Endothelial cell of umbilical vein (primary cell): ENCODE results near the gene UBE2S. TPM values are rescaled to one million over a fixed set of nuclear protein-coding genes. Genes with fewer than 3 reads are reported as not detected.

Source experiments
- BruUV-seq: library from RNA; stranded (reverse); fragments of 400-500 nt; replicated peaks from 2 replicates; lab custom pipeline; 2021; lab: Mats Ljungman, UMichigan
- CTCF ChIA-PET: fragments of 300-600, 350-600 bp; sonication (Branson Sonifier 250); formaldehyde crosslinking; loops from one replicate; lab custom pipeline; 2021; ENCODE audit warnings: antibody characterized with exemption, inconsistent platforms; lab: Charles Lee
- POLR2A ChIA-PET: fragments of 300-600, 350-600 bp; sonication (Branson Sonifier 250); formaldehyde crosslinking; loops from one replicate; lab custom pipeline; 2021; ENCODE audit warnings: antibody characterized with exemption, inconsistent platforms; lab: Charles Lee
- DNase-seq: peaks from one replicate; pipeline ENCODE4 v3.0.0-alpha.2; 2011; ENCODE audit warnings: low read depth, low spot score
- FAIRE-seq: peaks from 2 replicates; lab custom pipeline; 2011; peaks lifted over from hg19 to GRCh38; lab: Jason Lieb, UNC
- H2AFZ ChIP-seq: 2 replicates; pipeline ENCODE4 v1.6.0; 2012; ENCODE audit warnings: low read depth, low read length, control low read depth, inconsistent platforms
- H3K27ac ChIP-seq: 2 replicates; pipeline ENCODE4 v1.5.1; 2011; ENCODE audit warnings: low read depth, mild to moderate bottlenecking, control low read depth, low read length, moderate library complexity; ENCODE audit not compliant: insufficient read depth
- H3K27me3 ChIP-seq, 2 experiments: 2 replicates each; pipeline versions ENCODE4 v1.6.0 to v1.6.1; 2011; ENCODE audit warnings: low read length in 2 of 2, mixed read lengths in 1 of 2; ENCODE audit not compliant: control insufficient read depth in 2 of 2, insufficient read depth in 2 of 2
- H3K36me3 ChIP-seq, 2 experiments: 2 replicates in 1 of 2; 3 replicates in 1 of 2; pipeline ENCODE4 v1.5.1; 2011; ENCODE audit warnings: low read length in 2 of 2, mild to moderate bottlenecking in 1 of 2, moderate library complexity in 1 of 2; ENCODE audit not compliant: control insufficient read depth in 2 of 2, insufficient read depth in 2 of 2; ENCODE audit errors: extremely low read depth in 1 of 2
- H3K4me1 ChIP-seq: 3 replicates; pipeline ENCODE4 v1.5.1; 2011; ENCODE audit warnings: mild to moderate bottlenecking, low read length; ENCODE audit not compliant: control insufficient read depth, insufficient read depth; ENCODE audit errors: extremely low read depth
- H3K4me2 ChIP-seq: 2 replicates; pipeline ENCODE4 v1.6.1; 2011; ENCODE audit warnings: low read length, control low read depth, mixed read lengths; ENCODE audit not compliant: insufficient read depth
- H3K4me3 ChIP-seq, 3 experiments: fragments of 200-600 bp in 1 of 3; sonication (generic), shearing (Covaris generic) in 1 of 3; replicated peaks in 1 of 3; 2 replicates each; pipeline ENCODE4 v1.5.1; 2011 to 2016; ENCODE audit warnings: control low read depth in 3 of 3, low read length in 3 of 3, mild to moderate bottlenecking in 2 of 3, inconsistent platforms in 1 of 3, low read depth in 1 of 3, moderate library complexity in 1 of 3; ENCODE audit not compliant: insufficient read depth in 1 of 3
- H3K79me2 ChIP-seq: 2 replicates; pipeline ENCODE4 v1.6.0; 2012; ENCODE audit warnings: low read length, inconsistent platforms; ENCODE audit not compliant: control insufficient read depth, insufficient read depth
- H3K9ac ChIP-seq: replicated peaks from 2 replicates; pipeline ENCODE3; 2011; ENCODE audit warnings: low read length, control low read depth; ENCODE audit not compliant: insufficient read depth; ENCODE audit errors: extremely low read depth
- H3K9me1 ChIP-seq: replicated peaks from 3 replicates; pipeline ENCODE4 v1.6.0; 2011; ENCODE audit warnings: mild to moderate bottlenecking, low read length; ENCODE audit not compliant: control insufficient read depth, insufficient read depth; ENCODE audit errors: extremely low read depth
- H3K9me3 ChIP-seq: replicated peaks from 2 replicates; pipeline ENCODE4 v1.5.1; 2012; ENCODE audit warnings: low read length, inconsistent platforms; ENCODE audit not compliant: control insufficient read depth, insufficient read depth
- H4K20me1 ChIP-seq: replicated peaks from 2 replicates; pipeline ENCODE3; 2011; ENCODE audit warnings: mild to moderate bottlenecking, low read length; ENCODE audit not compliant: control insufficient read depth, insufficient read depth; ENCODE audit errors: extremely low read depth
- CTCF ChIP-seq, 2 donors: IDR thresholded peaks; 1 replicate in 1 of 2; 2 replicates in 1 of 2; pipeline ENCODE4 v1.5.1; 2011; ENCODE audit warnings: low read length in 2 of 2, mild to moderate bottlenecking in 2 of 2, moderate library complexity in 2 of 2, control low read depth in 1 of 2, inconsistent platforms in 1 of 2, low read depth in 1 of 2; ENCODE audit not compliant: insufficient read depth in 1 of 2; ENCODE audit errors: extremely low read depth in 1 of 2
- EZH2 ChIP-seq: IDR thresholded peaks from 2 replicates; pipeline ENCODE4 v1.6.1; 2012; ENCODE audit warnings: borderline replicate concordance, low read depth, mild to moderate bottlenecking, moderate library complexity, low read length, inconsistent platforms; ENCODE audit not compliant: severe bottlenecking
- GATA2 ChIP-seq: IDR thresholded peaks from 2 replicates; pipeline ENCODE4 v1.7.0; 2011; ENCODE audit warnings: low read depth, mild to moderate bottlenecking, moderate library complexity, mixed read lengths, low read length; ENCODE audit not compliant: insufficient read length, insufficient read depth
- JUN ChIP-seq: IDR thresholded peaks from 2 replicates; pipeline ENCODE4 v1.6.1; 2011; ENCODE audit warnings: borderline replicate concordance, low read depth; ENCODE audit not compliant: insufficient read length, insufficient read depth
- MAX ChIP-seq: IDR thresholded peaks from 2 replicates; pipeline ENCODE4 v1.6.1; 2011; ENCODE audit not compliant: insufficient read depth, insufficient read length
- dilution Hi-C: fragments of 300-500 bp; cut with MboI; formaldehyde crosslinking; loops from one replicate; pipeline ENCODE4 v1.15.0; 2019; ENCODE audit warnings: low sequenced_read_pairs; ENCODE audit not compliant: extremely low pct_ligation_motif_present
- intact Hi-C: fragments of 100-400 bp; cut with micrococcal nuclease; formaldehyde crosslinking; loops from one replicate; pipeline ENCODE4 v1.10.0; 2022
- polyA plus RNA-seq, 4 experiments: library from polyadenylated mRNA; depleted of rRNA in 3 of 4; stranded (reverse) in 3 of 4; unstranded in 1 of 4; fragments of >200 nt; gene quantifications; 2 replicates each; pipeline versions ENCODE4 v1.2.1 to v1.2.3, GENCODE V29; 2011 to 2012; ENCODE audit warnings: missing spikeins in 1 of 4
- total RNA-seq: library from RNA; stranded (reverse); gene quantifications from 2 replicates; pipeline ENCODE4 v1.2.3, GENCODE V29; 2021

UBE2S gene
- total and polyA plus RNA-seq, 2 donors (not counting 3 experiments of a cell fraction or from before 2014, with no cell fraction given): 183 to 257 TPM

GRCh38 chr19:55355213-55355821, 52.3 kb downstream of the UBE2S start:
- Histone ChIP-seq H3K36me3 (no peaks in the 10 kb centered on the region), H3K79me2 (no peaks in the 10 kb centered on the region), H3K27ac (no peak overlapping the region), H2AFZ (no peak overlapping the region), H3K9me3 (no peaks in the 10 kb centered on the region), H3K9ac (no peak overlapping the region), H4K20me1 (no peaks in the 10 kb centered on the region), H3K4me2 (no peak overlapping the region), H3K9me1 (no peaks in the 10 kb centered on the region), H3K4me3 (no peak overlapping the region), H3K27me3 (peaks cover 26 to 31% of the 10 kb centered on the region in 2 experiments), H3K4me1 (peaks cover 4% of the 10 kb centered on the region)
- dilution Hi-C loops: no loop called here
- ChIA-PET CTCF (interaction anchor here (0.9 kb wide), 1 partner anchor 10 kb away, joined by 3 read pairs; no protein-coding TSS in a partner anchor), POLR2A (no interaction called here)
- intact Hi-C loops: no loop called here
- BruUV-seq: no TSS peak
- DNase-seq: no peak
- TF ChIP-seq GATA2 (no peak), EZH2 (peak; percentile 35)
- FAIRE-seq: no peak

- ChIA-PET POLR2A (no interaction called here), CTCF (interaction anchor here (0.6 to 0.9 kb wide), 2 partner anchors 10 to 209 kb away, joined by 3 to 4 read pairs; no protein-coding TSS in a partner anchor)
- peaks cover 4% of the 10 kb centered on the region for H3K4me1 ChIP-seq
- no peaks in the 10 kb centered on the region for H4K20me1 ChIP-seq
- H3K27me3 ChIP-seq: peaks cover 26 to 31% of the 10 kb centered on the region in 2 experiments
- peak within 1 kb of the TSS; percentile 73 for H3K4me2 ChIP-seq
- H3K4me3 ChIP-seq: peak within 1 kb of the TSS; percentile 8 to 26 (median 22)
- dilution Hi-C loops: no loop called here
- no peaks in the 10 kb centered on the region for H3K9me1 ChIP-seq
- H2AFZ ChIP-seq: peak within 1 kb of the TSS; percentile 84
- H3K79me2 ChIP-seq: no peaks in the 10 kb centered on the region
- DNase-seq (no peak), FAIRE-seq (no peak)
- H3K9me3 ChIP-seq: no peaks in the 10 kb centered on the region
- no TSS peak for BruUV-seq
- no peak for TF ChIP-seq GATA2
- TF ChIP-seq CTCF (IDR thresholded peaks at IDR 0.05; ENCODE audit: extremely low read depth in 1 of 2, insufficient read depth in 1 of 2, low read depth in 1 of 2, low read length in 2 of 2): no peak
- TF ChIP-seq JUN: no peak
- no peak for TF ChIP-seq MAX
- no peak for TF ChIP-seq EZH2
- no peaks in the 10 kb centered on the region for H3K36me3 ChIP-seq
- intact Hi-C loops: no loop called here
- no peak within 1 kb of the TSS for H3K27ac ChIP-seq
- H3K9ac ChIP-seq: no peak within 1 kb of the TSS
Observed at GRCh38 chr19:55354698-55355212, 52.8 kb downstream of the UBE2S start, which contains the start of gene COX6B2. COX6B2 (minus strand) TSS chr19:55354719; CDS start chr19:55354521, 198 bp downstream.
